ENCODE data around the gene RTP3.

DNA sequence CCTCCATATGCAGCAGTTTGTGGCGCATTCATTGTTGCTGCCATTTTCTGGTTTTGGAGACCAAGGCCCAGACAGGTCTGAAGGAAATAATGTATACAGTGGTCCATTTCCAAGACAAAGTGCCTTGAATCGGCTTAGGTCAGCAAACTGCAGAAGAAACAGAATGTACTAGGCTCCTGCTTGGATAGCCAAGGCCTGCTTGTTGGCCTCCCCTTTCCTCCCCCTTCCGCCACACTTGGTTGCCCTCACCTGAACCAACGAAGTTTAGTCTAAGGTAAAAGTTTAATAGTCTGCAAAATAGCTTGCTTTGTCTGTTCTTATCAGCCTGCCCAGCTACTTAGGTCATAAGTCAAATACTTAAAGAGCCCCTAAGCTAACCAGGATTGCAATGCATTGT is 12.0 kb upstream of the RTP3 start:
- no peak for TF ChIP-seq EZH2 (IDR thresholded peaks at IDR 0.05; ENCODE audit: borderline replicate concordance, low read length)
- TF ChIP-seq, protein P1, sequence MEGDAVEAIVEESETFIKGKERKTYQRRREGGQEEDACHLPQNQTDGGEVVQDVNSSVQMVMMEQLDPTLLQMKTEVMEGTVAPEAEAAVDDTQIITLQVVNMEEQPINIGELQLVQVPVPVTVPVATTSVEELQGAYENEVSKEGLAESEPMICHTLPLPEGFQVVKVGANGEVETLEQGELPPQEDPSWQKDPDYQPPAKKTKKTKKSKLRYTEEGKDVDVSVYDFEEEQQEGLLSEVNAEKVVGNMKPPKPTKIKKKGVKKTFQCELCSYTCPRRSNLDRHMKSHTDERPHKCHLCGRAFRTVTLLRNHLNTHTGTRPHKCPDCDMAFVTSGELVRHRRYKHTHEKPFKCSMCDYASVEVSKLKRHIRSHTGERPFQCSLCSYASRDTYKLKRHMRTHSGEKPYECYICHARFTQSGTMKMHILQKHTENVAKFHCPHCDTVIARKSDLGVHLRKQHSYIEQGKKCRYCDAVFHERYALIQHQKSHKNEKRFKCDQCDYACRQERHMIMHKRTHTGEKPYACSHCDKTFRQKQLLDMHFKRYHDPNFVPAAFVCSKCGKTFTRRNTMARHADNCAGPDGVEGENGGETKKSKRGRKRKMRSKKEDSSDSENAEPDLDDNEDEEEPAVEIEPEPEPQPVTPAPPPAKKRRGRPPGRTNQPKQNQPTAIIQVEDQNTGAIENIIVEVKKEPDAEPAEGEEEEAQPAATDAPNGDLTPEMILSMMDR (IDR thresholded peaks at IDR 0.05; ENCODE audit: low read length): no peak
